PC-9 (cell line): ENCODE data around the gene EXTL1.

Experiments used
- CTCF ChIP-seq: fragments of 200-600 bp; sonication (generic); conservative IDR thresholded peaks from 2 replicates; pipeline ENCODE4 v1.6.1; 2017; ENCODE audit warnings: mixed run types, antibody characterized with exemption, mild to moderate bottlenecking, moderate library complexity
- EZH2 ChIP-seq: fragments of 200-600 bp; sonication (generic); IDR thresholded peaks from 2 replicates; pipeline ENCODE4 v1.8.0; 2017; ENCODE audit warnings: antibody characterized with exemption, low read depth

GRCh38 chr1:25989440-25990234, 31.9 kb upstream of the EXTL1 start:
- TF ChIP-seq CTCF (no peak), EZH2 (no peak)
